Sigmoid colon (tissue), 4 donors: Measurements from ENCODE around the gene ZNF385C.

ENCODE experiments used
- CTCF ChIP-seq, 4 experiments: fragments of 450-650 bp in 3 of 4; fragments of 200-600 bp in 1 of 4; IDR thresholded peaks; one replicate each; pipeline ENCODE4 v1.5.1; 2016 to 2019; ENCODE audit warnings: antibody characterized with exemption in 4 of 4, mild to moderate bottlenecking in 3 of 4, moderate library complexity in 2 of 4
- POLR2A ChIP-seq, 2 donors: fragments of 450-650 bp; IDR thresholded peaks; one replicate each; pipeline ENCODE4 v1.6.1; 2016; ENCODE audit warnings: antibody characterized with exemption in 2 of 2, mild to moderate bottlenecking in 2 of 2, moderate library complexity in 2 of 2
- POLR2AphosphoS5 ChIP-seq, 4 donors: sonication (generic); formaldehyde crosslinking; IDR thresholded peaks; one replicate each; pipeline ENCODE4 v1.6.1; 2017; ENCODE audit warnings: antibody characterized with exemption in 4 of 4

GRCh38 chr17:42107597-42108576, 9.6 kb upstream of the ZNF385C start:
- TF ChIP-seq CTCF (IDR thresholded peaks at IDR 0.05) (no peak), POLR2A (IDR thresholded peaks at IDR 0.05) (no peak), POLR2AphosphoS5 (IDR thresholded peaks at IDR 0.05) (no peak)
